Lower lobe of right lung (tissue), 2 donors: ENCODE measurements around the gene ZNRF1. TPM values are rescaled to one million over a fixed set of nuclear protein-coding genes. Genes with fewer than 3 reads are reported as not detected.

Source experiments
- ATAC-seq, 2 donors: fragments of 200-7000 bp; cut with Tn5 transposase; one replicate each; pipeline ENCODE4 v1.9.1; 2020 to 2022; ENCODE audit warnings: mild to moderate bottlenecking in 2 of 2, moderate library complexity in 2 of 2
- DNase-seq: peaks from one replicate; pipeline ENCODE4 v3.0.0-alpha.2; 2020
- H3K27ac ChIP-seq: fragments of 200-600 bp; one replicate; pipeline ENCODE4 v1.8.0; 2022
- H3K27me3 ChIP-seq: fragments of 200-600 bp; one replicate; pipeline ENCODE4 v1.8.0; 2022; ENCODE audit warnings: low read depth
- H3K36me3 ChIP-seq: fragments of 200-600 bp; one replicate; pipeline ENCODE4 v1.8.0; 2022; ENCODE audit warnings: mild to moderate bottlenecking
- H3K4me1 ChIP-seq: fragments of 200-600 bp; one replicate; pipeline ENCODE4 v1.8.0; 2022
- H3K4me3 ChIP-seq: fragments of 200-600 bp; one replicate; pipeline ENCODE4 v1.8.0; 2022; ENCODE audit warnings: mild to moderate bottlenecking
- H3K9me3 ChIP-seq: fragments of 200-600 bp; one replicate; pipeline ENCODE4 v1.8.0; 2022
- CTCF ChIP-seq: fragments of 200-600 bp; IDR thresholded peaks from one replicate; pipeline ENCODE4 v1.8.0; 2022; ENCODE audit warnings: antibody characterized with exemption, mild to moderate bottlenecking
- intact Hi-C: fragments of 100-400 bp; cut with DNase I; formaldehyde crosslinking; loops from one replicate; pipeline ENCODE4 v1.11.0; 2022
- total RNA-seq: library from RNA; stranded (reverse); fragmentation: NEBNext Ultra II Directional; extraction: Animal tissue kit (Norgen Biotek cat#: 25700); gene quantifications from one replicate; pipeline ENCODE4 v1.2.1, GENCODE V29; 2021
- donor health status: DM: no; HTN: yes; CAD: no; lungs with severe emphysema.

Gene ZNRF1
- total RNA-seq, 1 donor from 2014 or later: 23.5 TPM

- intact Hi-C loops: no loop called here
- no peak for DNase-seq
- H3K27ac ChIP-seq: no peak overlapping the region
These were observed 132.3 kb downstream of the ZNRF1 start for GRCh38 chr16:75131081-75131480.

GRCh38 chr16:75138233-75138632, 139.4 kb downstream of the ZNRF1 start:
- Histone ChIP-seq H3K4me1 (no peaks in the 10 kb centered on the region), H3K27ac (no peak overlapping the region), H3K27me3 (no peaks in the 10 kb centered on the region), H3K4me3 (no peak overlapping the region), H3K9me3 (no peaks in the 10 kb centered on the region), H3K36me3 (no peaks in the 10 kb centered on the region)
- intact Hi-C loops: no loop called here
- DNase-seq (no peak), ATAC-seq (no peak)
- TF ChIP-seq CTCF: no peak

More at GRCh38 chr16:75131081-75131480, 132.3 kb downstream of the ZNRF1 start:
- H3K4me1 ChIP-seq: peaks cover 9% of the 10 kb centered on the region
- peaks cover 7% of the 10 kb centered on the region for H3K9me3 ChIP-seq
- no peak for ATAC-seq
- H3K4me3 ChIP-seq: no peak overlapping the region
- no peak for TF ChIP-seq CTCF
- H3K36me3 ChIP-seq: no peaks in the 10 kb centered on the region
- no peaks in the 10 kb centered on the region for H3K27me3 ChIP-seq

GRCh38 chr16:75138636-75139035, 139.8 kb downstream of the ZNRF1 start:
- Histone ChIP-seq H3K36me3 (no peaks in the 10 kb centered on the region), H3K9me3 (no peaks in the 10 kb centered on the region), H3K27me3 (no peaks in the 10 kb centered on the region), H3K4me3 (no peak overlapping the region), H3K27ac (no peak overlapping the region), H3K4me1 (no peaks in the 10 kb centered on the region)
- ATAC-seq (no peak), DNase-seq (no peak)
- no peak for TF ChIP-seq CTCF
- intact Hi-C loops: no loop called here

GRCh38 chr16:75139498-75139897, 140.7 kb downstream of the ZNRF1 start:
- H3K27me3 ChIP-seq: no peaks in the 10 kb centered on the region
- TF ChIP-seq CTCF: no peak
- DNase-seq (no peak), ATAC-seq (no peak)
- H3K9me3 ChIP-seq: no peaks in the 10 kb centered on the region
- H3K4me1 ChIP-seq: no peaks in the 10 kb centered on the region
- H3K27ac ChIP-seq: no peak overlapping the region
- no peak overlapping the region for H3K4me3 ChIP-seq
- intact Hi-C loops: no loop called here
- no peaks in the 10 kb centered on the region for H3K36me3 ChIP-seq

- DNase-seq: no peak
- no peaks in the 10 kb centered on the region for H3K9me3 ChIP-seq
- H3K4me1 ChIP-seq: peaks cover under 1% of the 10 kb centered on the region
- no peaks in the 10 kb centered on the region for H3K36me3 ChIP-seq
- H3K27me3 ChIP-seq: no peaks in the 10 kb centered on the region
- no peak for ATAC-seq
- H3K4me3 ChIP-seq: no peak overlapping the region
- no peak for TF ChIP-seq CTCF
- intact Hi-C loops: no loop called here
- H3K27ac ChIP-seq: no peak overlapping the region
These were observed 145.1 kb downstream of the ZNRF1 start for GRCh38 chr16:75143941-75144340.

GRCh38 chr16:75147968-75148310, 149.1 kb downstream of the ZNRF1 start:
- peaks cover 16% of the 10 kb centered on the region for H3K9me3 ChIP-seq
- no peak for TF ChIP-seq CTCF
- H3K4me3 ChIP-seq: peak overlapping the region; percentile 99
- no peaks in the 10 kb centered on the region for H3K36me3 ChIP-seq
- DNase-seq: no peak
- H3K27me3 ChIP-seq: no peaks in the 10 kb centered on the region
- intact Hi-C loops: no loop called here
- no peak for ATAC-seq
- H3K27ac ChIP-seq: peak overlapping the region; percentile 96
- H3K4me1 ChIP-seq: peaks cover 10% of the 10 kb centered on the region
